NB4 (cell line): ENCODE measurements around the gene CD200R1L.
"Not testable (repeated sequence)": the region's sequence is repeated elsewhere in the genome, so short reads cannot be mapped to it uniquely, and the experiment has no call there.

Experiments used
- DNase-seq: peaks from one replicate; pipeline ENCODE4 v3.0.0; 2010; ENCODE audit warnings: low read depth
- H3K4me3 ChIP-seq: one replicate; pipeline ENCODE4 v1.5.1; 2011; ENCODE audit warnings: mild to moderate bottlenecking, low read depth, low read length, moderate library complexity
- CTCF ChIP-seq: IDR thresholded peaks from one replicate; pipeline ENCODE4 v1.5.1; 2012; ENCODE audit warnings: low read depth, low read length
- MAX ChIP-seq: IDR thresholded peaks from 2 replicates; pipeline ENCODE4 v1.6.1; 2011; ENCODE audit warnings: low read depth, low read length
- MYC ChIP-seq: IDR thresholded peaks from 2 replicates; pipeline ENCODE4 v1.6.1; 2011; ENCODE audit warnings: low read depth, low read length
- POLR2A ChIP-seq: IDR thresholded peaks from 2 replicates; pipeline ENCODE4 v1.6.1; 2011; ENCODE audit warnings: mild to moderate bottlenecking; ENCODE audit not compliant: insufficient read length; ENCODE audit errors: extremely low read depth

The CD200R1L gene

GRCh38 chr3:112858410-112859069 is 11.9 kb upstream of the CD200R1L start:
- no peak overlapping the region for H3K4me3 ChIP-seq
- TF ChIP-seq MYC (no peak), MAX (no peak), POLR2A (no peak), CTCF (no peak)
- peak; percentile 87 for DNase-seq

GRCh38 chr3:112857526-112857925 is 10.9 kb upstream of the CD200R1L start:
- peak; percentile 57 for DNase-seq
- no peak overlapping the region for H3K4me3 ChIP-seq
- no peak for TF ChIP-seq POLR2A
- no peak for TF ChIP-seq MYC
- TF ChIP-seq MAX: no peak
- TF ChIP-seq CTCF: no peak

- TF ChIP-seq MAX: 0 out of 2 replicates have a peak, but pooled peaks have one; percentile 30
- TF ChIP-seq POLR2A: no peak
- TF ChIP-seq CTCF: no peak
- TF ChIP-seq MYC: peak; percentile 29; the same call in 1 of the 2 replicates
- DNase-seq: peak; percentile 87
- no peak overlapping the region for H3K4me3 ChIP-seq
Observed at GRCh38 chr3:112856537-112856936, 9.9 kb upstream of the CD200R1L start.

- no peak overlapping the region for H3K4me3 ChIP-seq
- TF ChIP-seq MYC (no peak), MAX (no peak), CTCF (no peak), POLR2A (no peak)
- DNase-seq: no peak
Observed at GRCh38 chr3:112855883-112856282, 9.2 kb upstream of the CD200R1L start.

GRCh38 chr3:112855074-112855473 is 8.4 kb upstream of the CD200R1L start:
- DNase-seq, H3K4me3 ChIP-seq: not testable (repeated sequence)

- no peak overlapping the region for H3K4me3 ChIP-seq
- DNase-seq: no peak
- TF ChIP-seq MYC: no peak
- TF ChIP-seq MAX: no peak
- TF ChIP-seq POLR2A: no peak
- no peak for TF ChIP-seq CTCF
Observed at GRCh38 chr3:112848196-112848595, 1.5 kb upstream of the CD200R1L start.
